Embryonic facial prominence (tissue), 1 donor: ENCODE data around the gene HOXC10.

Source experiments
- DNase-seq: peaks from one replicate; pipeline ENCODE4 v3.0.0-alpha.2; 2016; ENCODE audit errors: extremely low spot score

The HOXC10 gene

DNA sequence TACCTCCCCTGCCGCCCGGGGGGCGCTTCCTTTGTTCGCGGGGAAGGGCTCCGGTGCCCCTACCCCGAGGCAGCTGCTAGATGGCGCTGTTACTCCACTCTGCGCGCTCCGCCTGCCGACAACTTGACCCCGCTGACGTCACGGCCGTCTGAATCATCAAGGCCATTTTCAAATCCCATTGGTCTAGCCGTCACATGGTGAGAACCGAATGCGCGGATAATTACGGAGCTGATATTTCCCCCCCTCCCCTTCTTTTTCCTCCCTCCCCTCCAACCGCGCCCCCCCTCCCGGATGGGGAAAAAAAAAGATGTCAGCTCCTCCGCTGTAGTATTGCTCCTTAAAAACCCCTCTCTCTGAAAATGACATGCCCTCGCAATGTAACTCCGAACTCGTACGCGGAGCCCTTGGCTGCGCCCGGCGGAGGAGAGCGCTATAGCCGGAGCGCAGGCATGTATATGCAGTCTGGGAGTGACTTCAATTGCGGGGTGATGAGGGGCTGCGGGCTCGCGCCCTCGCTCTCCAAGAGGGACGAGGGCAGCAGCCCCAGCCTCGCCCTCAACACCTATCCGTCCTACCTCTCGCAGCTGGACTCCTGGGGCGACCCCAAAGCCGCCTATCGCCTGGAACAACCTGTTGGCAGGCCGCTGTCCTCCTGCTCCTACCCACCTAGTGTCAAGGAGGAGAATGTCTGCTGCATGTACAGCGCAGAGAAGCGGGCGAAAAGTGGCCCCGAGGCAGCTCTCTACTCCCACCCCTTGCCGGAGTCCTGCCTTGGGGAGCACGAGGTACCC is at the start of gene HOXC10:
Gene HOXC10, plus strand, starts transcription at position 246 of the 791 bp plus-strand sequence. Its CDS starts 114 bp downstream, at position 360.
- DNase-seq = peak; percentile 64

DNA sequence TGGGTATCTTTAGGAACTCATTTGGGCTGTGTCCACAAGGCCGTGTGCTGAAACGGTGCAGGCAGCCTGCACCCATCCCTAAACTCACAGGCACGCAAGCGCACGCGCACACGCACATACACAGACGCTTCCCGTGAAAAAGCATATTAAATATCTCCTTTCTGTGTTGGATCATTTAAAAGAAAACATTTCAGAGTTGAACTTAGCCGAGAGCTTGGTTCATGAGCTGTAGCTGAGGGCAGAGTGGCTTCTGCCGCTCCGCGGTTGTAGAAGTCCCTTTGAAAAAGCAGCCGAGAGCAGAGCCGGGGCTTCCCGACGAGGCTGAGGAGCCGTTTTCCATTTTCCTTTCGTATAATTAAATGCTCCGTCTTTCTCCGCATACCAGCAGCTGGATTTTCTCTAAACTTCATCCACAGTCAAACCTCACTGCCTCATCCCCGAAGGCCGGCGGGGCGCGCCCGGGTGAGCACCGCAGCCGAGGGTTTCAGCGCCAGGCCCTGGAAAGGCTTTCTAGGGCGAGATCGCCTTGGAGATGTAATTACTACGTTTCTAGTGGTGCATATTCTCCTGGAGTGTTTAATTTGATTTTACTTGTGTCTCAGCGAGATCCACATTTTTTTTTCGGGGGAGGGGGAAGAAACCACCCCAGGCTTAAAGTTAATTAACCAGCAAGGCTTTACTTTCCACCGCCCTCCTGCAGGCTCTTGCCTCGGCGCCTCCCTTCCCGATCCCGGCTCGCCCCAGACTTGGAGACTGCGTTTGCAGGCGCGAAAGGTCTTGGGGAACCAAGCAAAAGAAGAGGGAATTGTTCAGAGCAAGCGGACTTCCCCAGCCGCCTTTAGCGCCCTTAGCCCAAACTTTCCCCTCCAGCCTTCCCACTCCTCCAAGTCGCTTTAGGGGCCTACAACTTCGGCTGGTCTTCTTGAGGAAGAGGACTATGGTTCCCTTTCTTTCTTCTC is 49.3 kb upstream of the HOXC10 start:
- no peak for DNase-seq

DNA sequence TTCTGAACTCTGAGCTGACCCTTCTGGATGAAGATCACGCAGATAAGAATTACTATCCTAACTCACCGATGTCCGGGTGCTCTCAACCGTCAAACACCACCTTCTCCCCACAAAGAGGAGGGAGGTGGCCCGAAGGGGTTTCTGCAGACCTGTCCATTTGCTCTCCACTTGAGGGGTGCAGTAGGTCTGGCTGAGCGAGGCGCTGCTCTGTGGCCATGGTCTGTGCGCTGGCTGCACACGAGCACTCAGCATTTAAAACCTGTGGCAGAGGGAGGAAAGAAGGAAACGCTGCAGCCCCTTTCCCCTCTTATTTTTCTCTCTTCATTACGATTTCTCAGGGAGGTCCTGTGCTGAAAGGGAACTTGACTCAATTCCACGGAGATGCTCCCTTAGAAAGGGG is 47.8 kb upstream of the HOXC10 start:
- no peak for DNase-seq

DNA sequence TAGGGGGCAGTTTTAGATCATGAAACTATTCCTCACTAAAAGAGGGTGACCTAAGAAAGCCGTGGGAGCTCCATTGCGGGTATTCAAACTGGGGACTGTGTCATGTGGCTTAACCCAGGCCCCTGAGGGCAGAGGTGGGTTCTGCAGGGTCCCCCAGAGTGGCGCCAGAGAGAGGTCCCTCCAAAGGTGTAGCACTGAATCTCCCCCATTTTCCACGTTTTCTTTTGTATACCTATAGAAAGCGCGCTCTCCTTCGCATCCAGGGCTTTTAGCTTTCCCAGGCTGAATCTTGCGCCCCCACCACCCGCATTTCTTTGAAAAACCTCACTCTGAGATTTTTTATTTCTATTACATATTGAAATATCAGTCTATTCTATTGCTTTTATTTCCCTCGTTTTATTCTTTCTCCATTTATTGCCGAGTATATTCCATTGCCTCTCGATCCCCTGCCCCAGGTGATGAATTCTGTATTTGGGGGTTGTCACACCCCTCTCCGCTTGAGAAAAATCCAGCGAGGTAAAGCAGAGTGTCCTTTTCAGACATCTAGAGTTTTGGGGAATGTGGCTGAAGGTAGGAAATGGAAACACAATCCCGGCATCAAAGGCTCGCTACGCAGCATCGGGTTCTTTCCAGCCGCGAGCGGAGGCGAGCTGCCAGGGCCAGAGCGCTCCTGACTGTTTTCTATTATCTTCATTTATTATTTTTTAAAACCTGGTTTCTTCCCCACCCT is 47.2 kb upstream of the HOXC10 start:
- DNase-seq = no peak

DNA sequence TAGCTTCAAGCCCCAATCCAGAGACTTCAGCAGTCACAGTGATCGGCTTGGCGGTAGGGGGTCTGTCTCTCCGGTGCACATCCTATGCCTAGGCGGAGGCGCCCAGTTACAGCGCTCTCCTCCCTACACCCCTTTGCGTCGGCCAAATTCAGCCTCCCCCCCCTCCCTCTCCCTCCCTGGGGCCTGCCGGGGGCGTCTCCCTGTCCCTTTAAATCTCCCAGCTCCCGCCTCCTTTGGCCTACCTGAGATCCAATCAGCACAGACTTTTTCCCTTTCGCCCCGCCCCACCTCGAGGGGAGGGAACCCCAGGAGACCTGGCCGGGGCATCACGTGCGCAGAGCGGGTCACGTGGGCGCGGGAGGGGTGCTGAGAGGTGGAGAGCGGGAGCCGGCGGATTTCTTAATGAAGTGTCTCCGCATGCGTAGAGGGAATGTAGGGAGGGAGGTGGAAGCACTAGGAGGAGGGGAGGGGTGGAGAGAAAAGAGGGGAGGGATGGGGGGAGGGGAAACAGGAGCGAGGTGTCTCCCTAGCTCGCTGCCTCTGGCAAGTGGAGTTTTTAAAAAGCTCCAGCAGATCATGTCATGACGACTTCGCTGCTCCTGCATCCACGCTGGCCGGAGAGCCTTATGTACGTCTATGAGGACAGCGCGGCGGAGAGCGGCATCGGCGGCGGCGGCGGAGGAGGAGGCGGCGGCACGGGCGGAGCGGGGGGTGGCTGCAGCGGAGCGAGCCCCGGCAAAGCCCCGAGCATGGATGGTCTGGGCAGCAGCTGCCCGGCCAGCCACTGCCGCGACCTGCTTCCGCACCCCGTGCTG is 46.4 kb upstream of the HOXC10 start, which contains the start of gene HOXC13:
Gene HOXC13, plus strand, starts transcription at position 506 of the 815 bp plus-strand sequence. Its CDS starts 76 bp downstream, at position 582.
- no peak for DNase-seq

DNA sequence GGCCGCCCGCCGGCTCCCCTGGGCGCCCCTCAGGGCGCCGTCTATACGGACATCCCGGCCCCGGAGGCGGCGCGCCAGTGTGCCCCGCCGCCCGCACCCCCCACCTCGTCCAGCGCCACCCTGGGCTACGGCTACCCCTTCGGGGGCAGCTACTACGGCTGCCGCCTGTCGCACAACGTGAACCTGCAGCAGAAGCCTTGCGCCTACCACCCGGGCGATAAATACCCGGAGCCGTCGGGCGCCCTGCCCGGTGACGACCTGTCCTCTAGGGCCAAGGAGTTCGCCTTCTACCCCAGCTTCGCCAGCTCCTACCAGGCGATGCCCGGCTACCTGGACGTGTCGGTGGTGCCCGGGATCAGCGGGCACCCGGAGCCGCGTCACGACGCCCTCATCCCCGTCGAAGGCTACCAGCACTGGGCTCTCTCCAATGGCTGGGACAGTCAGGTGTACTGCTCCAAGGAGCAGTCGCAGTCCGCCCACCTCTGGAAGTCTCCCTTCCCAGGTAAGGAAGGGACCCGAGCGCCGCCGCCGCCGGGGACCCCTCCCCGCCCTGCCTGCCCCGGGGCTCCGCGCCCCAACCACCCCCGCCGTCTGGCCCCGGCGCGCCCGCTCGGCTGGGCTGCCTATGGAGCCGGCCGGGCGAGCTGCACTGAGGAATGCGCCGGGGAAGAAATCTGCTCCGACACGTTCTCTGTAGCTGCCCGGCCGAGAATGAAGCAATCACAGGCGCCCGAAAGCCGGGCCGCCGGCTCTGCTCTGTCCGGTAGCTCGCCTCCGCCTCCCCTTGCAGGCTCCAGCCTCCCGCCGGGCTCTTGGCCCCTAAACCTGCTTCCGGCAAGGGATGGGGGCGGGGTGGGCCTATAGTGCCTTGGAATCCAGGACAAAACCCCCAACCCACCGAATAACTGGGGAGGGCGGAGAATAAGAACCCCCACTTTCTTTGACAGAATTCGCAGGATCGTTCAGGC is 45.5 kb upstream of the HOXC10 start:
- DNase-seq = no peak

DNA sequence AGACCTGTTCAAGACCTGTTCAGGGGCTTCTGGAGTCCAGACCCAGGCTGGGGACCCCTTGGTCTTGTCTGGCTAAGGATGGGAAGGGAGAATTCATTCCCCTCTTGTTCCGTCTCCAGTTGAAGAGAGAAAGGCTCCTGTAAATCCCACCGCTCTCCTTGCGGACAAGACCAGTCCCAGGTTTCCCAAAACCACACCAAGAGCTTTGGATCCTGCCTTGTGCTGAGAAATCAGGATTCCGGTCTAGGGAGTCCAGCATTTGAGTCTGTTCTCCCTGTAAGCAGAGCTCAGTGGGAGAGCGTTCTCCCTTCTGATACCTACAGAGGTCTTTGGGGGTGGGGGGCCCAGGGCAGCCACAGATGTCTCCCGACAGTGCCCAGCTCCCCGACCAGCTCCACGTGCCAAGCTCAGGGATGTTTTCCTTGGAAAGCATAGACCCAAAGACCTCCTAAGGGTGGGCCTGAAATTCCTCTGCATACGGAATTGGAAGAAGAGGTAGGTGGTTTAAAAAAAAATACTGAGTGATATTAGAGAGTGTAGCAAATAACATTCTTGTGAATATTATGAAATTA is 44.4 kb upstream of the HOXC10 start:
- DNase-seq = no peak

DNA sequence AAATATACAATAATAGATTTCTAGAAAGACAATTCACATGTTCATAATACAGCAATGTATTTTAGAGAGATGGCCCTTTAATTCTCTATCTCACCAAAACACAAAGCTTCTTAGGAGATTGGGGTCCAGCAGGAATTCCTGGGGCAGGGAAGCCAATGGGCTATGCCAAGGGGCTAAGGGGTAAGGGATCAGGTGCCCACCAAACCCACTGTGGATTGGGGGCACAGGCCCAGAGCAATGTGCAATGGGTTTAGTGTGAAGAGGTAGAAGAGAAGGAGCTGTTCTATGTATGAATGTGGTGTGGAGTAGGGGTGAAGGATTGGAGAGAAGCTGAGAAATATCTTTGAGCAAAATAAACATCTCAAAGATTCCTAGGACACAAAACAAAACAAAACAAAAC is 43.8 kb upstream of the HOXC10 start:
- no peak for DNase-seq

DNA sequence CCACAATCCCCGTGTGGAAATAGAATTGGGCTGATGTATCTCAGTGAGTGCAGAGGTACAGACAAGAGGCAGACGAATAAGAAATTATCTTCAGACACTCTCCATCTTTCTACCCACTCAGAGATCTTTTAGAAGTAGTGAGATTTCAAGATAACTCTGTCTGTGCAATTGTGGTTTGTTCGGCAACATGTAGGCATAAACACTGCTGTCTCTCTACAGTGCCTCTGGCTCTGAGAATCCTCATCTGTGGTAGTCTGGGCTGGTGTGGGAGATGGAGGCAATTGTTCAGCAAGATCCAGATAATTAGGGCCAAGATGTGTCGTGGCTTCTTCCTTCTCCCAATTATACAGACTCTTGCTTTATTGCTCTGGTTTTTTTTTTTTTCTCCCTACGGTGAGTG is 43.2 kb upstream of the HOXC10 start:
- DNase-seq = no peak

DNA sequence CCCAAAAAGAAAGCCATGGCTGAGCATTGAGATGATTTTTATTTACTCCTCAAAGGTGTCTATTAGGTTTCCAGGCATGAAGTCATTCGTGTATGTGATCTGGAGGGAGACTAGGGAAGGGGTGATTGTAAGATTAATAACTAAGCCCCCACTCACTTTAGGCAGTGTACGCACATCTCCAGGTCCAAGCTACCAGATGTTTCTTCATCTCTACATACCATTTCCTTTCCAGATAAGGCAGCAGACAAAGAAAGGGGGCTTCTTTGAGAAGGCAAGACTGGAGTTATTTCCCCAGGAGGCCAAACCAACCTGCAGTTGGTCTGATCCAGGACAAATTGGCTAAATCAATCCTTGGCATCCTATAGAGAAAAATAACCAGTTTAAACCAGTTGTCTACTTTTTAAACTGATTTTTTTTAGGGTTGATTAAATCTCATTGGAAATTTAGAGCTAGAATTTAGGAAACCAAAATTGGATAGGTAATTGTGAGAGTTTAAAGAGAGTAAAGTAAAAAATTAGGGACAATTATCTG is 42.4 kb upstream of the HOXC10 start:
- no peak for DNase-seq

DNA sequence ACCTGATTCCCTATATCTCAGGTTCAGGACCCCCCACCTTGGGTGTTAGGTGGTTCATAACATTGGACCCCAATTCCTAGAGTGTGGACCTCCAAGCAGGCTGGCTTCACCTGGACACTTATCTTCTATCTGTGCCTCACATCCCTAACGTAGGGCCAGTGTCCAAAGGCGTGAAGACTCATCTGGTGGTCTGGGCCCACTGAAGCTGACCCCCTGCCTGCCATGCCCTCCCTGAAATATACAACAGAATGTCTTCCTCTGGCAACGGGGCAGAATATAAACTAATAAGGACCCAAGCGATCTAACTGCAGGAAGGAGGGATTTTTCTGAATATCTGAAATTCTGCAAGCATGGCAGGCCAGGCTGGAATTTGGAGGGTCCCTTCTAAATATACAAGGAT is 40.7 kb upstream of the HOXC10 start:
- DNase-seq = no peak

DNA sequence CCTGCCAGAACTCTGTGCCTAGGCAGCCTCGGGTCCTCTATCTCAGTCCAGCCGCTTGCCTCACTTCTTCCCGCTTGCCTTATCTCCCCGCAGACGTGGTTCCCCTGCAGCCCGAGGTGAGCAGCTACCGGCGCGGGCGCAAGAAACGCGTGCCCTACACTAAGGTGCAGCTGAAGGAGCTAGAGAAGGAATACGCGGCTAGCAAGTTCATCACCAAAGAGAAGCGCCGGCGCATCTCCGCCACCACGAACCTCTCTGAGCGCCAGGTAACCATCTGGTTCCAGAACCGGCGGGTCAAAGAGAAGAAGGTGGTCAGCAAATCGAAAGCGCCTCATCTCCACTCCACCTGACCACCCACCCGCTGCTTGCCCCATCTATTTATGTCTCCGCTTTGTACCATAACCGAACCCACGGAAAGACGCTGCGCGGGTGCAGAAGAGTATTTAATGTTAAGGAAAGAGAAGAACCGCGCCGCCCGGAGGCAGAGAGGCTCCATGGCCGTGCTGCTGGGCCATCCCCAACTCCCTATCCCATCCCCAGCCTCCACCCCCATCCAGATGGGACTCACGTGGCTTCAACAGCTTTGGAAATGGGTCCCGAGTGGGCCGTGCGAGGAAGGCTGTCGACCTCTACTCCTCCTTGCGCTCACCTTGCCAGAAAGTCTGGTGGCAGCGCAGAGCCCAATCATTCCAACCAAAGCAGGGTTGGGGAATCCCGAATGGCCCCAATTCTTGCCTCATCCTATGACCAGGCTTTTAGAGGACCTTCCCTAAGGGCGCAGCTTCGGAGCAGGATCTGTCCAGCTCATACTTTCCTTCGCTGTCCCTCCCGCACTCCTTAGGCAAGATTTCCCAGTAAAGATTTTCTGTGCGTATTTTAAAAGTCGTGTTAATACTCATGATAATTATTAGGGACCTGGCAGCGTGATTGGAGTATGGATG is 39.8 kb upstream of the HOXC10 start:
- no peak for DNase-seq

DNA sequence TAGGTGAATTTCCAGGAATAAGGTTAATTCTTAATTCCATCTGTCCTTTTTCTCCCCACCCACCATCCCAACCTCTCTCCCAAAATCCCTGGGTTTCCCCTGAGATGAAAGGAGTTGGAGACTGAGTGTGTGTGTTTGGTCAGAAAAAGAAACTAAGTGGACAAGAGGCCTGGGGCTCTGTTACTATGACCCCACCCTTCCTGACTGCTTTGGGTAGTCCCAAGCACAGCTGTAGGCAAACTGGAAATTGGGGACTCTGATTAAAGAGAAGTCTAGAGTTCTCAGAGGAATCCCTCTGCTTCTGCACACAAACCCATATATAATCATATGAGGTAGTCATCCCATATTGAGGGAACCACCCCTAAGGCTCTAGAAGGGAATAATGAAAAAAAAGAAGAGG is 37.2 kb upstream of the HOXC10 start:
- DNase-seq = no peak

DNA sequence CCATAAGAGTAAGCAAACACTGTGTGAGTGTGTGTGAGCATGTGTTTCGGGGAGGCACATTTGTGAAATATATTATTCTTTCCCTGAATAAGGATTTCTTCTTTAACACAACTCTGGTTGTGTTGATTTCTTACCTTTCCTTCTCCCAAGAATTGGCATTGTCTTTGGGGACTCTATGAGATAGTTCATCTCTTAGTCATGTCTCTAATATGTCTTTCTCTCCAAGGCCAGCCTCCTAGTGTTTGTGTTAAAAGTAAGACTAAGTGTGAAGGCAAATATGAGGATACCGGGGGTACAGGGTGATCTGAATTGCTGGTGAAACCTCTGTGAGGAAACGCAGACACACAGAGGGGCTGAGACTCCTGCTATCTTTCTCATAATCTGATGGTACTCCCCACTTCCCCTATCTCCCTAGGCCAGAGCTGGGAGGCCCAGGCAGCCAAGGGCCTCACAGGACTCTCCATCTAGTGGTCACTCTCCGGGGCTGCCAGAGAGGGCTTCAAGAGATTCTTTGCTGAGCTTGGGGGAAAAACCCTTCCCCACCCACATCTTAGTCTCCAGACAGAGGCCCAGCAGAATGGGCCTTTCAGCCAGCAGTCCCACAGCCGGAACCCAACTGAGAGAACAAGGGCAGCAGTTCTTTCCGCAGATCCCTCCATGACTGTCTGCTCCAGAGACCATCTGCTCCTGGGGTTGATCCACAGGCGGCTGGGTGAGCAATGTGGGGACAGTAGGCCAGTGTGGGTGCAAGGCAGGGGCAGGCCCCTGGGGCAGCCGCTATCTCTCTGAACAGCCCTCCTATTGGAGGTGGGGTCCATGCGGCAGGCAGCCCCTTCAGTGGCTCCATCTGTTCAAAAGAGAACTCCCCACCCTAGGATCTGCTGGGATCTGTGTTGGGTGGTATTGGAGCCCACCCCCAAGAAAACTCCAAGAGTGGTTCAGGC is 36.0 kb upstream of the HOXC10 start:
- no peak for DNase-seq

DNA sequence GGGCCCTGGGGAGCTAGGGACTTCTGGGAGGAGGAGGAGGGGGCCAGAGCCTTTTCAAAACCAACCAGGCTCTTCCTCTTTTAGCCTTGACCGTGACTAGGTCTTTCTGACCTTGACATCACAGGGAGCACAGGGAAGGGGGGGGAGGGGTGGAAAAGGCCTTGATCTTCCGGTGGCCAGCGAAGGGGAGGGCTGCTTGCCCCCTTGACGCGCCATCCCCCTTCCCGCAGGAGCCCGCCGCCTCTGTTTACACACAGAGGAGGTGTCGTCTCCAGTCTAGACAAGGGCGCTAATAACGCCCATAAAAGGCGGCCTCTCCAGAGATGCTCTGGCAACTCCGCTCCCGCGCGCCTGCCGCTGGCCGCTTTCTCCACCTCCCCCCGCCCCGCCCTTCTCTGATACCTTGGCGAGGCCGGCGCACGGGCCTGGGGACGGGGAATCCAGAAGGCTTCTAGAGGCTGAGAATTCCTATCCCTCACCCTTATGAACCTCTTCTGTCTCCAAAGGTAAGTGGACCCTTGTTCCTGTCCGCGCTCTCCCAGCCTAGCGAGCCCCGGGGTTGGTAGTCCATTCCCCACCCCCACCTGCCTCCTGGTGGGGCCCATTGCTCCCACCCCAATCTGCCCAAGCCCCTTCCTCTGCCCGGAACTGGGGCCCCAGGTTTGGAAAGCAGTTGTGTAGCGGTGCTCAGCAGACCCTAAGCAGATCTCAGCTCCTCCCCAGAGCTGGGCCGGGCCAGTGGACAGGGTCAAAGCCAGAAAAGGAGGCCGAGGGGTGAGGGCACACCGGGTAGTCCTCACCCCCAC is 35.1 kb upstream of the HOXC10 start:
- DNase-seq = no peak

DNA sequence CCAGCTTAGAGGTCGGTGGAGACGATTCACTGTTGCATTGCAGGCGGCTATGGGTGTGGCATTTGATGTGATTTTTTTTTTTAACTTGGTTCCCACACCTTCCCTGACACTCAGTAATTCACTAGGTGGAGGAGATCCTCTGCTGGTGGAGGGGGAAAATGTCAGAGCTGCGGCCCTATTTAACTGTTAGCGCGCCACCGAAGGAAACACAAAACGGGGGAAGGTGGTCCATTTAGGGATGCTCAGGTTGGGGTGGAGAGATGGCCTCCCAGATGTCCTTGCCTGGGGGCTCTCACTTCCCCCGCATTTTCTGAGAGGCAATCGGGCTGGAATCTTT is 34.5 kb upstream of the HOXC10 start:
- no peak for DNase-seq
